Measurements from ENCODE around the gene ELL2. TPM values are rescaled to one million over a fixed set of nuclear protein-coding genes. Genes with fewer than 3 reads are reported as not detected.

Gene ELL2
- total and polyA plus RNA-seq, 9 of the 15 experiments (the other 6 are each of a cell fraction or from before 2014, with no cell fraction given), result 4.3 to 18.3 (median 14.5) TPM

DNA sequence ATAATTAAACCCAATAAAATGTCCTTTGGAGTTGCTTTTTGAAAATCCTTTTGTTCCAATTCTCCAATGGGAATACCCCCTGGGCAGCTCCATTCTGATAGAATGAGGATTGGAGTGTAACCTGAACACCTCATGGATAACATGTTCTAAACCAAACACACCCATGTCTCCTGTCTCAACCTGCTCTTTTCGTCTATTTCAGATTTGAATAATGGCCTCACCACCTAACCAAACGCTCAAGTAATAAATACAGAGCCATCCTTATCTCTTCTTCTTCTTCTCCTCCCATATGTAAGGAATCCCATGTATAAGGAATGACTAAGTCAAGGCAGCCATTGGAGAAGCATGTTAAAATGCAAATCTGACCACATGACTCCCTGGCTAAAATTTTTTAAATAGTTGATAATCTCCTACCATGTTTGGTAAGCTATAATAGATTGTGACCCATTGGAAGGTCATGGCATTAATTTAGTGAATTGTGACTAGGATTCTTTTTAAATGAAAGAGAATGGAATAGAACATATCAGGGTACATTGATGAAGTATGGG lies 26.0 kb downstream of the ELL2 start:
- no peaks in the 10 kb centered on the region for H3K9me1 ChIP-seq (ENCODE audit: control insufficient read depth, insufficient read depth, low read length)
- H3K36me3 ChIP-seq (ENCODE audit: control insufficient read depth, insufficient read depth, low read length), result no peaks in the 10 kb centered on the region; the same call in 1 of the 3 replicates
- H3K9ac ChIP-seq (ENCODE audit: insufficient read depth in 1 of 2, low read depth in 2 of 2, low read length in 2 of 2), result no peak overlapping the region
- H4K20me1 ChIP-seq (replicated peaks; ENCODE audit: control insufficient read depth, insufficient read depth, low read length), result no peaks in the 10 kb centered on the region
- H3K4me2 ChIP-seq (ENCODE audit: insufficient read depth, low read length), result no peak overlapping the region
- no peak overlapping the region; the same call in 2 of the 3 replicates for H3K27ac ChIP-seq (ENCODE audit: extremely low read depth, low read depth, low read length)
- BruUV-seq (replicated peaks), result no TSS peak
- in situ Hi-C loops (cut with MboI) (no loop called here), intact Hi-C loops (cut with micrococcal nuclease) (loop anchor here (2.0 to 10.0 kb wide), 2 partner anchors 25 to 211 kb away; partner anchors contain the start of gene ELL2)
- peaks cover 61% of the 10 kb centered on the region for H3K79me2 ChIP-seq (ENCODE audit: control insufficient read depth, insufficient read depth, low read length)
- TF ChIP-seq, protein P1, sequence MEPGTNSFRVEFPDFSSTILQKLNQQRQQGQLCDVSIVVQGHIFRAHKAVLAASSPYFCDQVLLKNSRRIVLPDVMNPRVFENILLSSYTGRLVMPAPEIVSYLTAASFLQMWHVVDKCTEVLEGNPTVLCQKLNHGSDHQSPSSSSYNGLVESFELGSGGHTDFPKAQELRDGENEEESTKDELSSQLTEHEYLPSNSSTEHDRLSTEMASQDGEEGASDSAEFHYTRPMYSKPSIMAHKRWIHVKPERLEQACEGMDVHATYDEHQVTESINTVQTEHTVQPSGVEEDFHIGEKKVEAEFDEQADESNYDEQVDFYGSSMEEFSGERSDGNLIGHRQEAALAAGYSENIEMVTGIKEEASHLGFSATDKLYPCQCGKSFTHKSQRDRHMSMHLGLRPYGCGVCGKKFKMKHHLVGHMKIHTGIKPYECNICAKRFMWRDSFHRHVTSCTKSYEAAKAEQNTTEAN (CRISPR knock-in tag; IDR thresholded peaks at IDR 0.05), result no peak
- TF ChIP-seq EHMT2 (IDR thresholded peaks at IDR 0.05) (peak; percentile 20; the same call in 1 of the 2 replicates), JUND (IDR thresholded peaks at IDR 0.05; ENCODE audit: borderline replicate concordance, low read depth, low read length) (no peak), JUND (tag; IDR thresholded peaks at IDR 0.05; ENCODE audit: borderline replicate concordance, low read depth, low read length) (0 out of 3 replicates have a peak, but pooled peaks have one; percentile 38), MCM5 (IDR thresholded peaks at IDR 0.05; ENCODE audit: low read depth) (no peak)
- TF ChIP-seq, protein P2, sequence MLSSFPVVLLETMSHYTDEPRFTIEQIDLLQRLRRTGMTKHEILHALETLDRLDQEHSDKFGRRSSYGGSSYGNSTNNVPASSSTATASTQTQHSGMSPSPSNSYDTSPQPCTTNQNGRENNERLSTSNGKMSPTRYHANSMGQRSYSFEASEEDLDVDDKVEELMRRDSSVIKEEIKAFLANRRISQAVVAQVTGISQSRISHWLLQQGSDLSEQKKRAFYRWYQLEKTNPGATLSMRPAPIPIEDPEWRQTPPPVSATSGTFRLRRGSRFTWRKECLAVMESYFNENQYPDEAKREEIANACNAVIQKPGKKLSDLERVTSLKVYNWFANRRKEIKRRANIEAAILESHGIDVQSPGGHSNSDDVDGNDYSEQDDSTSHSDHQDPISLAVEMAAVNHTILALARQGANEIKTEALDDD (IDR thresholded peaks at IDR 0.05), result 0 out of 2 replicates have a peak, but pooled peaks have one; percentile 35
- ATAC-seq (no peak), FAIRE-seq (no peak), DNase-seq (ENCODE audit: extremely low read depth in 1 of 4, low spot score in 3 of 4) (no peak)
- H3K4me3 ChIP-seq, result no peak overlapping the region
- CTCF ChIA-PET (ENCODE audit: low intra/inter-chr PET ratio), result no interaction called here
- 0% methylated on average over 2 of the region's 2 CpGs for WGBS (ENCODE audit: insufficient coverage, low coverage, missing lambda C conversion rate)
- H3K9me3 ChIP-seq (replicated peaks; ENCODE audit: control insufficient read depth, insufficient read depth, low read depth, low read length), result no peaks in the 10 kb centered on the region
- H3K4me1 ChIP-seq (replicated peaks in 1 of 2; ENCODE audit: control insufficient read depth in 2 of 2, insufficient read depth in 2 of 2, low read length in 2 of 2), result peaks cover 9 to 76% of the 10 kb centered on the region in 2 experiments
- no peaks in the 10 kb centered on the region for H3K27me3 ChIP-seq (ENCODE audit: control insufficient read depth in 2 of 2, insufficient read depth in 2 of 2, low read length in 2 of 2)
- POLR2A ChIA-PET, result interaction anchor here (0.7 to 2.5 kb wide), 6 partner anchors 9 to 35 kb away, joined by 3 to 12 read pairs (median 4); no protein-coding TSS in a partner anchor
- no peak overlapping the region for H2AFZ ChIP-seq (ENCODE audit: low read depth, low read length)

All from K562 (cell line).